Activated CD4-positive, CD25-positive, alpha-beta regulatory T cell treated with anti-CD3 and anti-CD28 coated beads, Interleukin-2, amount 50 U/mL, for 16 hours (primary cell): ENCODE data around the gene TMED9.
"Not testable (repeated sequence)": the region's sequence is repeated elsewhere in the genome, so short reads cannot be mapped to it uniquely, and the experiment has no call there.

Source experiments
- DNase-seq: peaks from one replicate; pipeline ENCODE4 v3.0.0-alpha.2; 2020; ENCODE audit warnings: low read depth, low spot score

Gene TMED9

DNA sequence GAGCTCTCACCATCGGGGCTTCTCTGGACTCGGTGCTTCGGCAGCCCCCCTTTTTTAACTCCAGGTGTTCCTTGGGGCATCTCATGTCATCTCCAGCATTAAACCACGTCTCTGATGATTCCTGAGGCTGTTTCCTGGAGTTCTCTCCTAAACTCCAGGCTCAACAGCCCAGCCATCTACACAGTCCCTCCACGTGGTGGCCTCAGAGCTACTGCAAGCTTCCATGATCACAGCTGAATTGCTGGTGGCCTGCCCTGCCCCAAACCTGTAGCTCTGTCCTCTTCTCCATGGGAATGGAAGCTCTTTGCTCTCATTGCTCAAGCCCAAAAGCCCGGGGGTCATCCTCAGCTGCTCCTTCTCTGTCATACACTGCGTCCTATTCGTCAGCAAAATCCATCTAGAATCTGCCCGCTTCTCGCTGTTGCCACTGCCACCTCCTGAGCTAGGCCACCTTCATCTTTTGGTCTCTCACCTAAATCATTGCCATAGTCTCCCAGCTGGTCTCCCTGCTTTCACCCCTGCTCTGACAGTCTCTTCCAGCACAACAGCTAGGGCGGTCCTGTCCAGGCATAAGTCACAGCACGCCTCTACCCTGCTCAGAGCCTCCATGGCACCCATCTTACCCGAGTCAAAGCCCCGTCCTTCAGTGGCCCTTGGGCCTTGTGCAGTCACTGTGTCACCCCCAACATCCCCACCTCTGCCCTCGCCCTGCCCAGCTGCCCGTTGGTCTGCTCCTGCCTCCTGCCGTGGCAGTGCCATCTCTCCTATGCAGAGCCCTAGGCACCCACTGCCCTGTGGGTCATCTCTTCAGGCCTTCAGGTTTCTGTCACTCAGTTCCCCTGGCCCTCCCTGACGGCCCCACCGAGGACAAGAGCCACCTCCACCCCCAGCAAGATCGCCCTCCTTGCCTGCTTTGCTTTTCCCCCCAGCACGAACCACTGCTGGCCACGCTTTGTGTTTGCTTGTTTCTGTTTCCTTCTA, 14.4 kb downstream of the TMED9 start:
- no peak for DNase-seq

- no peak for DNase-seq
Measured at GRCh38 chr5:177607115-177607451, 15.1 kb downstream of the TMED9 start.

- DNase-seq = no peak
Measured at GRCh38 chr5:177607452-177608192, 15.6 kb downstream of the TMED9 start.

DNA sequence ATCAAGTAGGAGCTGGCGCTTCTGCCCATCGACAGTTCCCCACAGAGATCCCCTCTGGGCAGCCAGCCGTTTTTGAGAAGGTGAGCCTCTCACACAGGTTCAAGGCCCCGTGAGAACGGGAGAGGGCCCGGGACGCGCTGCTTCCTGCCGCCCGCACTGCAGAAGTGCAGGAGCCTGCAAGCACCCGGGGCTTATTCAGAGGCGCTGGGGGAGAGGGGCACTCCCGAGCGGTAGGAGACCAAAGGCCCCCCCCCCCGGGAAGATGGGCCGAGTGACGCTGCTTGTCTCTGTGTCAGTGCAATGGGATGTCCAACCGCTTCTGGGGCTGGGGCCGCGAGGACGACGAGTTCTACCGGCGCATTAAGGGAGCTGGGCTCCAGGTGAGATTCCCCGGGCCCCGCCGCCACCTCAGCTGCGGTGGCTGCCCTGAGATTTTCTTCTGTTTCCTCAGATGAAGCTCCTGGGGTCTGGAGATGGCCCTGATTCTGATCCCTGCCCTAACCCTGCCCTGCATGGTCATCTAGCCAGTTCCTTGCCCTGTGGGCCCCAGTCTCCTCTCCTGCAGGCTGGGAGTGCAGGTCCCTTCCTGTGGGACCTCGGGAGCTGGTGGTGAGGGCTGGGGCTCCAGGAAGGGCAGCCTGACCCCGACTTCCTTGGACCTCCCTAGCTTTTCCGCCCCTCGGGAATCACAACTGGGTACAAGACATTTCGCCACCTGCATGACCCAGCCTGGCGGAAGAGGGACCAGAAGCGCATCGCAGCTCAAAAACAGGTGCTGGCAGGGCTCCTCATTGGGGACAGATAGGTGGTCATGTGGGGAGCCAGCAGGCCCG, 16.5 kb downstream of the TMED9 start:
- no peak for DNase-seq

- DNase-seq = no peak
Measured at GRCh38 chr5:177609076-177610059, 17.4 kb downstream of the TMED9 start.

DNA sequence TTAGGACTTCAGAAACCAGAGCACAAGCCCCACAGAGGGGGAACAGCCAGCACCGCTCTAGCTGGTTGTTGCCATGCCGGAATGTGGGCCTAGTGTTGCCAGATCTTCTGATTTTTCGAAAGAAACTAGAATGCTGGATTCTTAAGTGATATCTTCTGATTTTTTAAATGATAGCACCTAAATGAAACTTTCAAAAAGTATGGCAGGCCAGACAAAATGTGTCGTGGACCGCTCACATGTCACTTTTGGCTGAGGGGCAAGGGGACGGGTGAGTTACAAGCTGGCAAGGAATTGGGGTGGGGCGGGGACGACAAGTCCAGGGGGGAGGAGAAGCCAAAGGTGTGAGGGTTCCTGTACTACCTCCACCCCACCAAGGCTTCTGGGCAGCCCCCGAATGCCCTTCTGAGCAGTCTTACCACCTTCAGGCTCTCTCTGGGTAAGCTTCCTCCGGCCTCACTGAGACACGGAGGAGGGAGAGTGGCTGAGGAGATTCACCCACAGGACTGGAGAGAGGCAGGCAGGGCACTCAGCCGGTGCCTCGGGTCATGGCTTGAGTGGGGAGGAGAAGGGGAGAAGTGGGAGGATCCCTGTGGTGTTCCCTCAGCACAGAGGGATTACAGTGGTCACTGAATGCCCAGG, 18.2 kb downstream of the TMED9 start:
- no peak for DNase-seq

DNA sequence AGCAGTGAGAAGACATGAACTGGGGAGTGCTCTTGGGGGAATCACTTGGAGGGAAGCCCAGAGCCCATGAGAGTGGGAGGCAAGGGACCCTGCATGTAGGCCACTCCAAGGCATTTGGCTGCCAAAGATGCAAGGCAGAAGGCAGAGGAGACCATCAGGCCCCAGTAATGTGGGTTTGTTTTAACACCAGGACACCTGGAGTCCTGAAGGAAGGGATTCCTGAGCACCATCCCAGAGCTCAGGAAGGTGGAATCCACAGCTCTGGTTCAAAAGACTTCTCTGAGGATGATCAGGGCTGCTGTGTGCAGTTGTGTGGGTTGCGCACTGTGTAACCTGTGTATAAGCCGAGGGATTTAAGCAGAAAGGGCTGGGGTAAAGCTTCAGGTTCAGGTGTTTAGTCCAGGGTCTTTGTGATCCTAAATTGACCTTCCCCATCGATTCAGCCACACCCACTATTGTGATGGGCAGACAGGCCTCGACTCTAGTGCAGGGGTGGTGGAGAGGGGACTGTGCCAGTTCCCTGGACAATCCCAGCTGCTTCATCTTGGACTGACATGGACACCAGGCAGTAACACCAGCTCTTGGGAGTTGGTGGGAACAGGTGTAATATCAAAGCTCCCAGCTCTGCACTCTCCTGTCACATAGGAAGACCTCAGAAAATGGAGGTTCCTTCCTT, 18.9 kb downstream of the TMED9 start:
- DNase-seq = no peak

DNA sequence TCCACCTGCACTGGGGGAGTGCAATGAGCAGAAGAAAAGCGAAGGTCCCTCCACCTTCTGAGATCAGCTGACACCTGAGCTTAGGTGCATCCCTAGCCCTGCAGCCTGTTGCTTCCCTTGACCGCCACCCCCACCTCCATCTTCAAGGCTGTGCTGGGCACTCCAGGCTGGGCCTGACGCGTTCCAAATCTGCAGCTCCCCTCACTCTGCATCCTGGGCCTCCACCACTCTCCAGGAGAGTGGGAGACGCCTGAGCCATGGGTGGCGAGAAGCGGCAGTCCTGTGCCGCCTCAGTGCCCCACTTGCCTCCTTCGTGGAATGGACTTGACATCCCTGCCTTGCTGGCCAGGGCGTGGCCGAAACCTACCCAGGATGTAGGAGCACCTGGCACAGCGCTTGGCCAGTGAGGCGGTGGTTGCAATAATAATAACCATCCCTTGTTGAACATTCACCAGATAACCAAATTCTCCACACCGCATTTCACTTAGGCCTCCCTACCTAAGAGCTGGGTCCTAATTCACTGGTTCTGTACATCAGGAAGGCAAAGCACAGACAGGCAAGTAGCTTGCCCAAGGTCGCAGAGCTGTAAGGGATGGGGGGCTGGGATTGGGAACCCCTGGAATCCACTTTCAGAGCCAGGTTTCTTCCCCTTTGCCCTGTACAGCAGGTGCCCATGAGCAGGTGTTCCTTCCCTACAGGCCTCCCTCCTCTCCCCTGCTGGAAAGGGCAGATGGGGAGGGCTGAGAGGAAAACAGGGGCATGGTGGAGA, 19.6 kb downstream of the TMED9 start:
- DNase-seq = no peak

DNA sequence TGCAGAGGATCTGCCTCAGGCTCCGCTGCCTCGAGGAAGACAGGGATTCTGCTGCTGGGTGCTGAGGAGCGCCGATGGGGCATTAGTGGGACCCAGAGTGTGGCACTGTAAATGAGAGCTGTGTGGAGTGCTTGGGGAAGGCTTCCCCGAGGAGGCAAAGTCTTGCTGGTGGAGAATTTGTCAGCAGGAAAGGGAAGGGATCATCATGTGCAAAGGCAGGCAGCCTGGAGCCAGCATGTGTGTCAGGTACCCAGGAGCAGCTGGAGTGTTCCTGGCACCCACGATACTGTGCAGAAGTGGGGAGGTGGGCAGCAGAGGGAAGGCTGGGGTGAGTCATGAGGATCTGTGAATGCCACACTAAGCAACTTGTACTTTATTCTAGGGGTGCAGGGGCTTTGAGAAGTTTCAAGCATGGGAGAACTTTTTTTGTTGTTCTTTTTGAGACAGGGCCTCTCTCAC, 20.2 kb downstream of the TMED9 start:
- DNase-seq = no peak

DNA sequence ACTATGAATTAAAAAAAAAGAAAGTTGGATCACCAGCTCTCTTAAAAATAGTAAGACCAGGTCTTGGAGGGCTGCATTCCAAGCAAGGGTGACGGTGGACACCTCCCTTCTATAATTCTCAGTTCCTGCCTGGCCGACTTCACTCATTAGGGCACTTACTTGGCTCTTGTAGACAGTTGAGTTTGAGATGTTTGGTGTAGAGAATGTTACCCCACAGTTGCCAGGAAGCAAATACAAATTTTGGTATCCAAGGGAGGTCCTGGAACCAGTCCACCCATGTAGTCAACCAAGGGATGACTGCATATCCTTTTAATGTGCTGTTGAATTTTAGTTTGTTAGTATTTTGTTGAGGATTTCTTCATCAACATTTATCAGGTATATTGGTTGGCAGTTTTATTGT, 28.6 kb downstream of the TMED9 start:
- DNase-seq = no peak

DNA sequence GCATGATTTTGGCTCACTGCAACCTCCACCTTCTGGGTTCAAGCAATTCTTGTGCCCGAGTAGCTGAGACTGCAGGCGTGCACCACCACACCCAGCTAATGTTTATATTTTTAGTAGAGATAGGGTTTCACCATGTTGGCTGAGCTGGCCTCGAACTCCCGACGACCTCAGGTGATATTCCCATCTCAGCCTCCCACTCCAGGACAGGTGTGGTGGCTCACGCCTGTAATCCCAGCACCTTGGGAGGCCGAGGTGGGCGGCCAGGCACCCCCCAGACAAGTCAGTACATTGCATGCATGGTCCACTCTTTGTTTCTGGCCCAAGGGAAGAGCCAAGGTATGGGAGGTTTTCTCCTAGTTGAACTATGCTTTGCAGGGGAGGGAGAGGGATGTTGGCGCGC, 32.2 kb downstream of the TMED9 start:
- DNase-seq = not testable (repeated sequence)

DNA sequence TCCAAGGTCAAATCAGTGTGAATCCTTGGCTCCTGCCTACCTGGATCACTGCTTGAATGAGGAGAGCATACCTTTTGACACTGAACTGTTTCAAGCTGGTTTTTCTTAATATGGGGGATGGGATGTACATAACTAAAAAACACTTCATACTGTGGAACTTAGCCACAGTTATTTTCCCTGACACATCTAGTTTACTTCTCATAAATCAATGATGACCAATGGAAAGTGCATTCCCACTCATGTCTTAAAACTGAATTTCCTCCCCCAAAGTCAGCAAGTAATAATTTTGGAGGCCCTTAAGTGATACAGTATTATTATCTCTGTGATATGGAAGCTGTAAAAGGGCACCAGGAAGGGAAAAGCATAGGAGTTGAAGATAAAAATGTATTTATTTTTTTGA, 38.2 kb downstream of the TMED9 start:
- DNase-seq = not testable (repeated sequence)

- DNase-seq = not testable (repeated sequence)
Measured at GRCh38 chr5:177634912-177635311, 42.9 kb downstream of the TMED9 start.

- DNase-seq = not testable (repeated sequence)
Measured at GRCh38 chr5:177645462-177645861, 53.5 kb downstream of the TMED9 start.
